HG03135 (cell line): ENCODE measurements around the gene RDH12.

Experiments used
- ATAC-seq: cut with Tn5 transposase; IDR thresholded peaks from one replicate; pipeline ENCODE4 v1.9.1; 2021; ENCODE audit warnings: mild to moderate bottlenecking, moderate library complexity; ENCODE audit not compliant: unreplicated experiment

RDH12 gene

DNA sequence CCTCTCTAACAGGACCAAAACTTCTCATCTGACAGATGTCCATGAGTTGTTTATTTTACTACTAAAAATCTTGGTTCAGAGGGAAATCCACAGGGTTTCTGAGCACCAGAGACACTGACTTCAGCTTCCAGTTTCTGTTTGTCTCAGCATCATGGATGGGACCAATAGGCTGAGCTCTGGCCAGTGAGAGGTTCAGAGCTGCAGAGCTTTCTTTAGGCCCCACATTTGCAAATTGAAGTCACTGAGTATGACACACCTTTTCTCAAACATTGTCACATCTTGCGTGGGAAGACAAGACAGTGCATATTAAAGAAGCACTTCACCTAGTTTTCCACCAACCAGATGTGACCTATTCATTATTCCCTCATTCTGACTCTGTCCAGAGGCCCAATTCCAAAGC lies 45.2 kb downstream of the RDH12 start:
- ATAC-seq: no peak

DNA sequence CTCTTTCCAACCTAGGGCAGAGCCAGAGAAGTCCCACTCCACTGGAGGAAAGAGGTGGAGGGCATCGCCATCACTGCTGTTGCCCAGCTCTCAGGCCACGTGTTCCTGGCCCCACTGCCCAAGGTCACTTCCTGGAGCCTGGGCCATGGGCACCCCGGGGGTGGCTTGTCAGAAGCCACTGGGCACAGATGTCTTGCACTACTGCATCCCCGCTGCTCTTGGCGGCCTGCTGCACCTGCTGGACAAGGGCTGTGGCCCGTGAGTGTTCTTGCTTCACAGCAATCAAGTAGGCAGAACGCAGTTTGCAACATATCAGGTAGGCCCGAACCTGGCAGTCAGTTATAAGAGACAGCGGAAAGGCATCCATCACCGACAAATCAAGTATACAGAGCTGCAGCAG lies 46.6 kb downstream of the RDH12 start:
- no peak for ATAC-seq

DNA sequence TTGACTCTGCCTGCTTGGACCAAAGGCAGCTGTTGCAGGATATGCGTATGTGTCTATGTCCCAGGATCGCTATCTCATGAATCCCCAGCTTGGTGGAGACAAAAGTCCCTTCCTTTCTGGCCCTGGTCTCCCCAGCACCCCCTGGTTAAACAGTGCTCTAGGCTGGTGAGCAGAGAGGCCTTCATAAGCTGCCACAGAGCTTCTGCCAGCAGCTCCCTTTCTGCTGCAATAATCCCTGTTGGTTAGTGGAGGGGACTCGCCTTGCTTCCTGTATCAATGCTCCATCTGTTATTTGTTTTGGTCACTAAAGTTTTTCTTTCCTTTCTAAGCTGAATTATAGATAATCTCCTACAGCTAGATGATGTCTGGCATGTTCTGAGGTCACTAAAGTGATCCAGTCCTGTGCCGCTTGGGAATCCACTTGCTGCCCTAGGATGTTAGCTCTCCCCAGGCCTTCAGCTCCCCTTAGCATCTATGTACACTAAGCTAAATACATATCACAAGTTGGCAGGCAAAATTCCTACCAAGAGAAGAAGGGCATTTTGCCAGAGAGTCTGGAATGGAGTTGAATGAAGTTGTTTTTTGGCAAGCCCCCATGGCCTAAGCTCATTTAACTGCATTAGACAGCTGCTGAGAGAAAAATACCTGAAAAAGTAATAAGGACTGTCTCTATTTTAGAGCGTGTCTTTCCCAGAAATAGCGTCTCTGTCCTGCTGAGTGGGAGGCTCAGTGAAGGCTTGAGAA lies 47.8 kb downstream of the RDH12 start:
- no peak for ATAC-seq

DNA sequence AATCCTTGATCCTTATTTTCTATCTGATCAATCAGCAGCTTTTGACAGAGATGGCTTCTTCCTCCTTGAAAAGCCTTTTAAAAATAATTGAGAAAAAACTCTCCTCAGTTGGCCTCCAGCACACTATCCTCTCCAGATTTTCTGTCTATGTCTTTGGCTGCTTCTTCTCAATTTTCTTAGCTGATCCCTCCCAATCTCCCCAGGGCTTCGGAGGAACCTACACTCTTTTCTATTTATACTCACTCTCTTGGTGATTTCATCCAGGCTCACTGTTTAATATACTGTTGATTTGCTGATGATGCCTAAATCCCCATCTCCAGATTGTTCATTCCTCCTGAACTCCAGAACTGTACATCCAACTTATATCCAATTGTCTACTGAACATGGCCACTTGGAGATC lies 54.8 kb downstream of the RDH12 start:
- ATAC-seq: no peak

DNA sequence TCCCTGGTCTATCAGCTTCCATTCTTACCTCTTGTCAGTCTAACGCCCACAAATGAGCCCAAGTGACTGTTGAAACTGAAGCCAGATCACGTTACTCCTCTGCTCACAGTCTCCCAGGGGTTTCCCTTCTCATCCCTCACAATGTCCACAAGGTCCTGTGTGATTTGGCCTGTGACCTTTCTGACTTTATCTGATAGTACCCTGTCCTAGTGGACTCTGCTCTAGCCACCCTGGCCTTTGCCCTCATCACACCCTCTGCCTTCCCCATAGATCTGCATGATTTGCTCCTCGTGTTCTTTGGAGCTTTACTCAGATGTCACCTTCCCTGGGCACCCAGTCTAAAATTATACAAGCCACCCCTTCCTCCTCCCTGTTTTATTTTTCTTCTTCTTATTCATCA lies 55.5 kb downstream of the RDH12 start:
- no peak for ATAC-seq

DNA sequence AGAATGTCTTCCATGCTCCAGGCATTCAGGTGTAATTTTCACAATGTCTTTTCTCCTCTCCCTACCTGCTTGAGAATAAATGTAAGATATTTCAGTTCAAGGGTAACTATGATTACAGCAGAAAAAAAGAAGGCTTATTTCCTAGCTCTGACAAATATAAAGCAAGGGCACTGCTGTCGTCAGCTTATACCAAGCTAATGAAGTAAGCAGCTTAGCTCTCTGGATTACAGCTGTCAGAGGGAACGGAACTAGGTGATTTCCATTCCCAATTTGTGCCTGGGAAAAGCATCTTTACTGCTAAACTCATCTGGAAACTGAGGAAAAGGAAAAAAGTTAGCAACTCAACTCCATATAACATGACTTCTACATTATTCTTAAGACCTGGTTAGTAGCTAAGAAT lies 58.2 kb downstream of the RDH12 start:
- ATAC-seq: no peak

DNA sequence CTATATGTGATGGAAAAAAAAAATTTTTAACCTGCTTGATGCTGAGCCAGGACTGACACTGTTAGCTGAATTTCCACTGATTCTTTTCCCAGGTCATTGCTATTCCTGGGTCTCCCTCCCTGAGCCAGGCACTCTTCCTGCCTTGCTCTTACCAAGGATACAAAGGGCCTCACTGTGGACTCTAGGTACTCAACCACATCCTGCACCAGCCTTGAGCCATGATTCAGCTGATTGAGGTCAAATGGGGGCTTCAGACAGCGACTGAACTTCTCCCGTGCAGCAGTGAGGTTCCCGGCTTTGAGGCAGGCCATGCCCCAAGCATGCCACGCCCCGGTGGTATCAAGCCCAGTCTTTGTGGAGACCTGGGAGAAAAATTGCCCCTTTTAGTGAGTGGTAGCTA lies 60.4 kb downstream of the RDH12 start:
- no peak for ATAC-seq

DNA sequence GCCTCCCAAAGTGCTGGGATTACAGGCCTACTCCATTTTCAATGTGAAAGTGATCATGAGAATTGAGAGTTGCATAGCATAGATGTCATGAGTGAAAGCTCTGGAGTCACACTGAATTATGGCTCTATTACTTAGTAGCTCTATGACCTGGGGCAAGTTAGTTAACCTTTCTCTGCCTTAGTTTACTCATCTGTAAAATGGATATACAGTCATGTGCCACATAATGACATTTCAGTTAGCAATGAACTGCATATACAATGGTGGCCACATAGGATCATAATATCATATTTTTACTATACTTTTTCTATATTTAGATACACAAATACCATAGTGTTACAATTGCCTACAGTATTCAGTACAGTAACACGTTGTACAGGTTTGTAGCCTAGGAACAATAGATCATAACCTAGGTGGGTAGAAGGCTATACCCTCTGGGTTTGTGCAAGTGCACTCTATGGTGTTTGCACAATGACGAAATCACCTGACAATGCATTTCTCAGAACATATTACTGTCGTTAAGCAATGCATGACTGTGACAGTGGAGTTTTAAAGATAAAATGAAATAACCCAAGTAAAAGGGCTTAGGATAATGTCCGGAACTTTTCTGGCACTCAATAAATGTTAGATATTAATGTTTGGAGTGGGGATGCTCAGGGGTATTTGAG lies 61.6 kb downstream of the RDH12 start:
- ATAC-seq: no peak

DNA sequence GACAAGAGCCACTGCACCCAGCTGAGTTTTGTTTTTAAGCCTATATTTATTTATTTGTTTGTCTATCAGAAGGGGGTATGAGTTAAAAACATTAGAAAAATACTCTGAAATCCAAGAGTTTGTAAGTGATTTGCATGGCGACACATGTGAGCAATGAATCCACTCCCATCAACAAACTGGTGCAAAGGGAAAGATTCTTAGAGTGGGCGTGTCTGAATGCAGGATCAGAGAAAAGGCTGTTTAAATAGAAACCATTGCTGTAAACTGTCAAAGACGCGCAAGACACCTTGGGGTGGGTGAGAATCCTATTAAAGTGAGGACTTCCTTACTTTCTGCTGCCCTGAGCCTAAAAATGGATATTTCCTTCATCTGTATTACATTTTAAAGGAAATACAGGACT lies 62.8 kb downstream of the RDH12 start:
- ATAC-seq: no peak

DNA sequence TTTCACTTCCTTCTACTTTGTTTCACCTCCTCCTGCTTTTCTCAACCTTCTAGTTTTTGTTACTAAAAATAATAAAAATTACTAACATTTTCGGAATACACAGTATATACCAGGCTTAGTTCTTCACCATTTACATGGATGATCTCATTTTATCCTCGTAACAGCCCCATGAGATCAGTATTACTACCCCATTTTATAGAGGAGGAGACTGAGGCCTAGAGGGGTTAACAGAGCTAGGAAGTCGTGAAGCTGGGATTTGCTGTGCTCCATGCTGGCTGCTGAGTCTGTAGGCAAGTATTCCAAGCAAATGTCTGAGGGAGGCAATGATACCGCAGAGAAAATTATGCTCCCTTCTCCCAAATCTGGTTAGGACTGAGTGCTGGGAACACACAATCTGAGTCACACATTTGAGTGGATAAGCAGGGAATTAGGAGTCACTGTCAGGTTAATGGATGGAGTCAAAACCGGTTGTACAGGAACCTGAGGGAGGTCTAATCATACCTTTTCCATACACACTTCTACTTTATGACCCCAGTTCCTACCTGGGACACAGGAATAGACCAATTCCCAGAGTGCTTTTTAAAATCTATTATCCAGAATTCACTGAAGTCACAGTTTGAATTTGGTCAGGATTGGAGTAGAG lies 63.6 kb downstream of the RDH12 start:
- ATAC-seq: no peak

DNA sequence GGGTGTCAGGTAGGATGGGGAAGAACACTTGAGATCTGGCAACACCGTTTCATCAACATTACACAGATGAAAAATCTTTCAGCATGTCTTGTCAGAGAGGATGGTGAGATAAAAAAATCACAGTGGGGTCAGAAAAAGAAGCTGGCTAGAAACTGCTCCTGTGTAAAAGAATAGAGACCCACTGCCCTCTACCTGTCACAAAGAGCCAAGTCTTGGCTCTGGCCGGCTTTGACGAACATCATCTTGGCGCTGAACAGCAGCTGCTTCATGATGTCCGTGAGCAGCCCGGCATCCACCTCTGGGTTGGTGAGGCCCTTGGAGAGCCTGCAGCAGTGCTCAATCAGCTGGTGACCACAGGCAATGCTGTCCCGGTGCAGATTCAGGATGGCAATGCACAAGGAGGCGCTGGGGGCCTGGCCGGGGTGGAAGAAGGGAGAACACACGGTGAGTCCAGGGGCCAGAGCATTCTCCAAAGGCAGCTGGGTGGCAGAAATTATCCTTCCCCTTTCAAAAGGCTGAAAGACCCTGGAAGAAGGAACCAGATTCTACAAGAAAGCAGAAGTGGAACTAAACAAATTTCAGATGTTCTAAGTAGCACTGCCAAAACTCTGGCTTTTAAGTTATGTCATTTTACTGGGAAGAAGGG lies 64.5 kb downstream of the RDH12 start:
- ATAC-seq: no peak

DNA sequence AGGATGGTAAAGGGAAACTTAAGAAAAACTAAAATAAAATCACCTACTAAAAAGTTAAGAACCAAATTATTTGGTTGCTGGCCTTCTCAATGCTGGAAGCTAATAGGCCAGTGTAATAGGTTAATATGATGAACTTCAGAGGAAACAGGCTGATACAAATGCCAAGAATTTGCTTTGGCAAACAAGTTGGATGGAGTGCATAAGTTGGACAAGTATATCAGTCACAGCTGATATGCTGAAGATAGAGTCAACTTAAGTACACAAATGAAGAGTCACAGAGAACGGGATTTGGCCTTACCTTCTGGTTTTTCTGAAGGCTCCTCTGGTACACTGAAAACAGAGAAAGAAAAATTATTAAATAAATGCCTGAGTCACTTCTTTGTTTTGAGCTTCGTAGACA lies 66.5 kb downstream of the RDH12 start:
- no peak for ATAC-seq

DNA sequence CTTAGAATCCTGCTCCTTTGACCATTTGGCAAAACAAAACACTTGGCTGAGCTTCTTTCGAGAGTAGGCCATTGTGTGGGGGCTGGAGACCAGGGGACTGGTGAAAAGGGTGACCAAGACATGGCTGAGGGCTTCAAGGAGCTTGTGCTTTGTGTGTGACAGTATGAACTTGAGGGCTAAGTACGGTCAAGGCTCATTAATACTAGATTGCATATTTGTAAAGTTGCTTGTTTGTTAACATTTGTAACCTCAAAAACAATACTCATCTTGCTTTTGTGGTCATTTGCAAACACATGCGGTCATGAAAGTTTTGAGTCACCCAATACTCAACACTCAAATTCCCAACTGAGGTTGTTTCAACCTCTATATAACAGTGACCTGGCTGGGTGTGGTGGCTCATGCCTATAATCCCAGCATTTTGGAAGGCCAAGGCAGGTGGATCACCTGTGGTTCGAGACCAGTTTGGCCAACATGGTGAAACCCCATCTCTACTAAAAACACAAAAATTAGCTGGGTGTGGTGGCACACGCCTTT lies 72.2 kb downstream of the RDH12 start:
- ATAC-seq: no peak

DNA sequence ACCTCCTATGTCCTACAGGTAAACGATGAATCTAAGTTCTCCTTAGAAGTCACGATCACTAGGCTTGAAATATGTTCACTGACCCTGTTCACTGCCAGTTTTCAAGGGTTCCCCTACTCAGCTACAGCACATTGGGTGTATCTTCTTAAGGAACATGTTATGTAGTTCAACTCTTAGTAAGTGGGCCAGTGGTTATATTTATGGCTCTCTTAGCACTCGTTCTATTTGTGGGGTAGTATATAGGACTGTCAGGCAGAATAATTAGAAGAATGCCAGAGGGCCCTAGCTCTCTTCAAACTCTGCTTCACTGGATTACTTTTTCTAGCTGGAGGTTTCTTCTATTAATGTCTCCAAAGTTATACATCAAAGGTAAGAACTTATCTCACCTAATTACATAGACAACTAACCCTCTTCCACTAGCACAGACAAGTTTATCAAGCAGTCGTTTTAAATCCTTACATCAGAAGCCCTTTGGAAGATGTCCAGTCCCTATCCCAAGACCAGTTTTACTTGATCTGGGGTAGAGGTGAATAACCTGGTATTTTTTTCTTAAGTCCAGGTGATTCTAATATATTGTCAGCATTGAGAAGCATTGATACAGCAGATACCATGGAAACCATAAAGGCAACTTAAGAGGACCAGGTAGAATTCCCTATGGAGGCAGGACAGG lies 75.1 kb downstream of the RDH12 start:
- ATAC-seq: no peak

DNA sequence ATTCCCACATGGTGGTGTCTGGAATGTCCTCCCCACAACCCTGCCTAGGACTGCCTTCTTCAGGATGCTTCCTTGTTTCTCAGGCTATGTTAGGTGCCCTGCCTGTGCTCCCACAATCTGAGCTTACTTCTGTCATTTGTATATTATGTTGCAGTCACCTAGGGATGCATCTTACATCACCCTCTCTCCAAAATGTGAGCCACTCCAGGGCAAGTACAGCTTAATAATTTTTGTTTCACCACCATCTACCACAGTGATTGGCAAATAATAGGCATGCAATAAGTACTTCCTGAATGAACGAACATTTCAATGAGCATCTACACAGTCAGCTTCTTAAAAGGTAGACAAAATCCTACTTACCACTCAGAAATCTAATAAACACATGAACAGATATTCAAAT lies 77.1 kb downstream of the RDH12 start:
- ATAC-seq: no peak

DNA sequence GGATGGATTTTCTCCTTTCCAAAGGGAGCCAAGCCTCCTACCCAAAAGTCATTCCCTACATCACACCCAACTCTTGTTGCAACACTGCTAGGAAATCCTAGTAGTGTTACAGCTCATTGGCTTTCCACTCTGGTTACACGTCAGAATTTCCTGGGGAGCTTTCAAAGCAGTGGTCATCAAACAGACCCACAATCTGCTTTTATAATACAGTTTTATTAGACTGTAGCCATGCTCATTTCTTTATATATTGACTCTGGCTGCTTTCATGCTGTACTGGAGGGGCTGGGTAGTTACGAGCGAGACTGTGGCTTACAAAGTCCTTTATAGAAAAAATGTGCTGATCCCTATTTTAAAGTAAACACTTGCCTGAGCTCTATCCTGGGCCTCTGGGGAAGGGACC lies 80.4 kb downstream of the RDH12 start:
- no peak for ATAC-seq
